WTC11 (cell line): ENCODE data around the gene RARB. TPM values are rescaled to one million over a fixed set of nuclear protein-coding genes. Genes with fewer than 3 reads are reported as not detected.

Experiments
- ATAC-seq: fragments of 200-7000 bp; cut with Tn5 transposase; 2 replicates; pipeline ENCODE4 v1.10.0; 2021; ENCODE audit warnings: mild to moderate bottlenecking, moderate library complexity
- CTCF ChIA-PET: fragments of 300-600 bp; sonication (Branson Sonifier 250); formaldehyde crosslinking; loops from one replicate; lab custom pipeline; 2021; ENCODE audit warnings: antibody characterized with exemption; lab: Charles Lee
- POLR2A ChIA-PET: fragments of 350-600 bp; sonication (Branson Sonifier 250); formaldehyde crosslinking; loops from one replicate; lab custom pipeline; 2021; ENCODE audit warnings: antibody characterized with exemption; lab: Charles Lee
- DNase-seq: peaks from one replicate; pipeline ENCODE4 v3.0.0; 2021; ENCODE audit warnings: low spot score
- H3K27ac Mint-ChIP-seq: 2 replicates; pipeline ENCODE4 v1.8.0; 2021; ENCODE audit warnings: mixed read lengths
- H3K27me3 Mint-ChIP-seq: 2 replicates; pipeline ENCODE4 v1.8.0; 2021; ENCODE audit warnings: low read depth, mild to moderate bottlenecking, moderate library complexity, mixed read lengths
- H3K36me3 Mint-ChIP-seq: 2 replicates; pipeline ENCODE4 v1.8.0; 2021; ENCODE audit warnings: mixed read lengths
- H3K4me1 Mint-ChIP-seq: 2 replicates; pipeline ENCODE4 v1.8.0; 2022; ENCODE audit warnings: mixed read lengths
- H3K4me3 Mint-ChIP-seq: 2 replicates; pipeline ENCODE4 v1.8.0; 2021; ENCODE audit warnings: mild to moderate bottlenecking, moderate library complexity, mixed read lengths
- H3K9me3 Mint-ChIP-seq: 2 replicates; pipeline ENCODE4 v1.8.0; 2021; ENCODE audit warnings: mixed read lengths
- AFF4 ChIP-seq: sonication (generic); formaldehyde crosslinking; IDR thresholded peaks from 2 replicates; pipeline ENCODE4 v1.8.1; 2023; ENCODE audit warnings: mild to moderate bottlenecking, missing genetic modification reagents, borderline replicate concordance
- ATF1 ChIP-seq: sonication (generic); formaldehyde crosslinking; IDR thresholded peaks from 2 replicates; pipeline ENCODE4 v1.8.1; 2023; ENCODE audit warnings: mild to moderate bottlenecking, moderate library complexity, missing genetic modification reagents
- ATF2 ChIP-seq: sonication (generic); formaldehyde crosslinking; IDR thresholded peaks from 2 replicates; pipeline ENCODE4 v1.8.1; 2022; ENCODE audit warnings: low read depth, missing genetic modification reagents, borderline replicate concordance
- ERG ChIP-seq: fragments of 250-450 bp; sonication (Bioruptor Pico); IDR thresholded peaks from 2 replicates; pipeline ENCODE4 v1.8.0; 2021; ENCODE audit warnings: mild to moderate bottlenecking
- FOXJ3 ChIP-seq: sonication (generic); formaldehyde crosslinking; IDR thresholded peaks from 2 replicates; pipeline ENCODE4 v1.9.0; 2021; ENCODE audit warnings: missing genetic modification reagents, mild to moderate bottlenecking, borderline replicate concordance
- GABPB1 ChIP-seq: sonication (generic); formaldehyde crosslinking; IDR thresholded peaks from 2 replicates; pipeline ENCODE4 v1.8.1; 2023; ENCODE audit warnings: mild to moderate bottlenecking, missing genetic modification reagents
- GRHL2 ChIP-seq: fragments of 250-450 bp; sonication (Bioruptor Pico); IDR thresholded peaks from 2 replicates; pipeline ENCODE4 v1.8.0; 2022; ENCODE audit warnings: mild to moderate bottlenecking, moderate library complexity; ENCODE audit not compliant: insufficient replicate concordance, severe bottlenecking
- MYBL2 ChIP-seq: sonication (generic); formaldehyde crosslinking; IDR thresholded peaks from 2 replicates; pipeline ENCODE4 v1.8.1; 2023; ENCODE audit warnings: mild to moderate bottlenecking, moderate library complexity, missing genetic modification reagents
- NR2C2 ChIP-seq: sonication (generic); formaldehyde crosslinking; IDR thresholded peaks from 2 replicates; pipeline ENCODE4 v1.8.0; 2022; ENCODE audit warnings: mild to moderate bottlenecking, missing genetic modification reagents
- NR3C1 ChIP-seq: sonication (generic); formaldehyde crosslinking; conservative IDR thresholded peaks from 2 replicates; pipeline ENCODE4 v1.8.1; 2023; ENCODE audit warnings: low read depth, mild to moderate bottlenecking, missing genetic modification reagents
- PRRX2 ChIP-seq: fragments of 250-450 bp; sonication (Bioruptor Pico); IDR thresholded peaks from 2 replicates; pipeline ENCODE4 v1.8.0; 2021; ENCODE audit warnings: mild to moderate bottlenecking
- SMAD3 ChIP-seq: sonication (generic); formaldehyde crosslinking; IDR thresholded peaks from 2 replicates; pipeline ENCODE4 v1.8.0; 2022; ENCODE audit warnings: missing genetic modification reagents, mild to moderate bottlenecking, borderline replicate concordance
- STAT6 ChIP-seq: sonication (generic); formaldehyde crosslinking; conservative IDR thresholded peaks from 2 replicates; pipeline ENCODE4 v1.8.1; 2023; ENCODE audit warnings: mild to moderate bottlenecking, low read depth, missing genetic modification reagents, moderate library complexity
- ZMAT4 ChIP-seq: fragments of 250-450 bp; sonication (Bioruptor Pico); IDR thresholded peaks from 2 replicates; pipeline ENCODE4 v1.9.0; 2021; ENCODE audit warnings: mild to moderate bottlenecking
- ZNF121 ChIP-seq: sonication (generic); formaldehyde crosslinking; IDR thresholded peaks from 2 replicates; pipeline ENCODE4 v1.8.0; 2023; ENCODE audit warnings: missing genetic modification reagents
- ZNF138 ChIP-seq: sonication (generic); formaldehyde crosslinking; conservative IDR thresholded peaks from 2 replicates; pipeline ENCODE4 v1.8.1; 2022; ENCODE audit warnings: mild to moderate bottlenecking, moderate library complexity, missing genetic modification reagents
- ZNF219 ChIP-seq: sonication (generic); formaldehyde crosslinking; IDR thresholded peaks from 2 replicates; pipeline ENCODE4 v1.8.0; 2023; ENCODE audit warnings: missing genetic modification reagents, mild to moderate bottlenecking, borderline replicate concordance
- ZNF317 ChIP-seq: sonication (generic); formaldehyde crosslinking; IDR thresholded peaks from 2 replicates; pipeline ENCODE4 v1.8.1; 2023; ENCODE audit warnings: low read depth, mild to moderate bottlenecking, moderate library complexity, missing genetic modification reagents, borderline replicate concordance
- ZNF416 ChIP-seq: fragments of 250-450 bp; sonication (Bioruptor Pico); IDR thresholded peaks from 2 replicates; pipeline ENCODE4 v1.9.0; 2021; ENCODE audit warnings: mild to moderate bottlenecking, inconsistent platforms
- total RNA-seq: library from RNA; stranded (reverse); gene quantifications from 3 replicates; pipeline ENCODE4 v1.2.3, GENCODE V29; 2021
- TF ChIP-seq, protein P1 (sequence below): sonication (generic); formaldehyde crosslinking; IDR thresholded peaks from 2 replicates; pipeline ENCODE4 v1.8.1; 2023; ENCODE audit warnings: mild to moderate bottlenecking, missing genetic modification reagents
- TF ChIP-seq, protein P2 (sequence below): sonication (generic); formaldehyde crosslinking; IDR thresholded peaks from 2 replicates; pipeline ENCODE4 v1.8.1; 2022; ENCODE audit warnings: mild to moderate bottlenecking, moderate library complexity, missing genetic modification reagents
- TF ChIP-seq, protein P3 (sequence below): sonication (generic); formaldehyde crosslinking; IDR thresholded peaks from 2 replicates; pipeline ENCODE4 v1.8.1; 2022; ENCODE audit warnings: low read depth, mild to moderate bottlenecking, moderate library complexity, missing genetic modification reagents, borderline replicate concordance

The RARB gene
- total RNA-seq, 1 experiment from 2014 or later, result not detected

GRCh38 chr3:25410703-25411102, 17.4 kb upstream of the RARB start:
- ATAC-seq (no peak), DNase-seq (no peak)
- no peak for TF ChIP-seq ZNF138 (CRISPR knock-in tag)
- no peak for TF ChIP-seq GABPB1 (CRISPR knock-in tag)
- TF ChIP-seq ERG, result no peak
- no peak for TF ChIP-seq ZNF219 (CRISPR knock-in tag)
- TF ChIP-seq, protein P1, sequence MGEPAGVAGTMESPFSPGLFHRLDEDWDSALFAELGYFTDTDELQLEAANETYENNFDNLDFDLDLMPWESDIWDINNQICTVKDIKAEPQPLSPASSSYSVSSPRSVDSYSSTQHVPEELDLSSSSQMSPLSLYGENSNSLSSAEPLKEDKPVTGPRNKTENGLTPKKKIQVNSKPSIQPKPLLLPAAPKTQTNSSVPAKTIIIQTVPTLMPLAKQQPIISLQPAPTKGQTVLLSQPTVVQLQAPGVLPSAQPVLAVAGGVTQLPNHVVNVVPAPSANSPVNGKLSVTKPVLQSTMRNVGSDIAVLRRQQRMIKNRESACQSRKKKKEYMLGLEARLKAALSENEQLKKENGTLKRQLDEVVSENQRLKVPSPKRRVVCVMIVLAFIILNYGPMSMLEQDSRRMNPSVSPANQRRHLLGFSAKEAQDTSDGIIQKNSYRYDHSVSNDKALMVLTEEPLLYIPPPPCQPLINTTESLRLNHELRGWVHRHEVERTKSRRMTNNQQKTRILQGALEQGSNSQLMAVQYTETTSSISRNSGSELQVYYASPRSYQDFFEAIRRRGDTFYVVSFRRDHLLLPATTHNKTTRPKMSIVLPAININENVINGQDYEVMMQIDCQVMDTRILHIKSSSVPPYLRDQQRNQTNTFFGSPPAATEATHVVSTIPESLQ, result no peak
- no peak for TF ChIP-seq ATF2 (CRISPR knock-in tag)
- TF ChIP-seq SMAD3 (CRISPR knock-in tag), result no peak
- Mint-ChIP-seq H3K27ac (no peak overlapping the region), H3K4me1 (0 out of 2 replicates have a peak, but pooled peaks cover 4% of the 10 kb centered on the region), H3K4me3 (no peak overlapping the region), H3K27me3 (no peaks in the 10 kb centered on the region), H3K36me3 (no peaks in the 10 kb centered on the region), H3K9me3 (peaks cover 16% of the 10 kb centered on the region)
- POLR2A ChIA-PET, result no interaction called here
- CTCF ChIA-PET, result no interaction called here

- H3K4me1 Mint-ChIP-seq, result 0 out of 2 replicates have a peak, but pooled peaks cover 4% of the 10 kb centered on the region
- ChIA-PET POLR2A (no interaction called here), CTCF (no interaction called here)
- ATAC-seq, result no peak
- H3K27ac Mint-ChIP-seq, result no peak overlapping the region
- no peaks in the 10 kb centered on the region for H3K27me3 Mint-ChIP-seq
- DNase-seq, result no peak
- peaks cover 6% of the 10 kb centered on the region for H3K36me3 Mint-ChIP-seq
- no peak overlapping the region for H3K4me3 Mint-ChIP-seq
- H3K9me3 Mint-ChIP-seq, result peaks cover 29% of the 10 kb centered on the region
- TF ChIP-seq ZNF317 (CRISPR knock-in tag) (no peak), FOXJ3 (CRISPR knock-in tag) (no peak), ZNF219 (CRISPR knock-in tag) (no peak), ZMAT4 (CRISPR knock-in tag) (no peak), NR3C1 (CRISPR knock-in tag) (no peak), STAT6 (CRISPR knock-in tag) (no peak), ATF1 (CRISPR knock-in tag) (no peak), ZNF416 (CRISPR knock-in tag) (no peak), PRRX2 (CRISPR knock-in tag) (no peak), MYBL2 (CRISPR knock-in tag) (no peak), ZNF121 (CRISPR knock-in tag) (no peak), NR2C2 (CRISPR knock-in tag) (no peak), GRHL2 (no peak), AFF4 (CRISPR knock-in tag) (no peak)
- TF ChIP-seq, protein P2, sequence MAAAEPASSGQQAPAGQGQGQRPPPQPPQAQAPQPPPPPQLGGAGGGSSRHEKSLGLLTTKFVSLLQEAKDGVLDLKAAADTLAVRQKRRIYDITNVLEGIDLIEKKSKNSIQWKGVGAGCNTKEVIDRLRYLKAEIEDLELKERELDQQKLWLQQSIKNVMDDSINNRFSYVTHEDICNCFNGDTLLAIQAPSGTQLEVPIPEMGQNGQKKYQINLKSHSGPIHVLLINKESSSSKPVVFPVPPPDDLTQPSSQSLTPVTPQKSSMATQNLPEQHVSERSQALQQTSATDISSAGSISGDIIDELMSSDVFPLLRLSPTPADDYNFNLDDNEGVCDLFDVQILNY (CRISPR knock-in tag), result no peak
- TF ChIP-seq, protein P3, sequence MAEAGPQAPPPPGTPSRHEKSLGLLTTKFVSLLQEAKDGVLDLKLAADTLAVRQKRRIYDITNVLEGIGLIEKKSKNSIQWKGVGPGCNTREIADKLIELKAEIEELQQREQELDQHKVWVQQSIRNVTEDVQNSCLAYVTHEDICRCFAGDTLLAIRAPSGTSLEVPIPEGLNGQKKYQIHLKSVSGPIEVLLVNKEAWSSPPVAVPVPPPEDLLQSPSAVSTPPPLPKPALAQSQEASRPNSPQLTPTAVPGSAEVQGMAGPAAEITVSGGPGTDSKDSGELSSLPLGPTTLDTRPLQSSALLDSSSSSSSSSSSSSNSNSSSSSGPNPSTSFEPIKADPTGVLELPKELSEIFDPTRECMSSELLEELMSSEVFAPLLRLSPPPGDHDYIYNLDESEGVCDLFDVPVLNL (CRISPR knock-in tag), result no peak
Measured at GRCh38 chr3:25412269-25412668, 15.8 kb upstream of the RARB start.
